Measurements from ENCODE around the gene HNF1B.

HNF1B gene

GRCh38 chr17:37661400-37662014 is 83.4 kb downstream of the HNF1B start:
- H3K9ac ChIP-seq (ENCODE audit: insufficient read length), result no peak overlapping the region
- DNase-seq (ENCODE audit: low read depth, low spot score), result no peak
- no peaks in the 10 kb centered on the region for H3K36me3 ChIP-seq (ENCODE audit: insufficient read depth, low read length)
- H3K4me3 ChIP-seq, result no peak overlapping the region
- no peaks in the 10 kb centered on the region for H3K9me3 ChIP-seq (ENCODE audit: low read depth, low read length)
- TF ChIP-seq POLR2AphosphoS5 (IDR thresholded peaks at IDR 0.05; ENCODE audit: borderline replicate concordance, low read depth, low read length), result no peak
- no peak for TF ChIP-seq FOXP2 (optimal IDR thresholded peaks at IDR 0.05; ENCODE audit: control extremely low read depth, extremely low read length, insufficient read depth)
- no peak for TF ChIP-seq EZH2 (IDR thresholded peaks at IDR 0.05)
- H3K27ac ChIP-seq, result no peak overlapping the region

- DNase-seq (ENCODE audit: low read depth, low spot score), result no peak
- Histone ChIP-seq H3K9ac (ENCODE audit: insufficient read length) (no peak overlapping the region), H3K27ac (no peak overlapping the region), H3K4me3 (no peak overlapping the region), H3K36me3 (ENCODE audit: insufficient read depth, low read length) (no peaks in the 10 kb centered on the region), H3K9me3 (ENCODE audit: low read depth, low read length) (no peaks in the 10 kb centered on the region)
- TF ChIP-seq FOXP2 (optimal IDR thresholded peaks at IDR 0.05; ENCODE audit: control extremely low read depth, extremely low read length, insufficient read depth), result no peak
- no peak for TF ChIP-seq POLR2AphosphoS5 (IDR thresholded peaks at IDR 0.05; ENCODE audit: borderline replicate concordance, low read depth, low read length)
- TF ChIP-seq EZH2 (IDR thresholded peaks at IDR 0.05), result no peak
These were observed 84.9 kb downstream of the HNF1B start for GRCh38 chr17:37659925-37660324.

- no peak overlapping the region for H3K9ac ChIP-seq (ENCODE audit: insufficient read length)
- no peak for DNase-seq (ENCODE audit: low read depth, low spot score)
- no peaks in the 10 kb centered on the region for H3K9me3 ChIP-seq (ENCODE audit: low read depth, low read length)
- no peaks in the 10 kb centered on the region for H3K36me3 ChIP-seq (ENCODE audit: insufficient read depth, low read length)
- TF ChIP-seq FOXP2 (optimal IDR thresholded peaks at IDR 0.05; ENCODE audit: control extremely low read depth, extremely low read length, insufficient read depth) (no peak), POLR2AphosphoS5 (IDR thresholded peaks at IDR 0.05; ENCODE audit: borderline replicate concordance, low read depth, low read length) (no peak), EZH2 (IDR thresholded peaks at IDR 0.05) (no peak)
- H3K4me3 ChIP-seq, result no peak overlapping the region
- no peak overlapping the region for H3K27ac ChIP-seq
These were observed 87.7 kb downstream of the HNF1B start for GRCh38 chr17:37657202-37657601.

GRCh38 chr17:37651849-37652248 is 93.0 kb downstream of the HNF1B start:
- no peak for DNase-seq (ENCODE audit: low read depth, low spot score)
- TF ChIP-seq POLR2AphosphoS5 (IDR thresholded peaks at IDR 0.05; ENCODE audit: borderline replicate concordance, low read depth, low read length) (no peak), FOXP2 (optimal IDR thresholded peaks at IDR 0.05; ENCODE audit: control extremely low read depth, extremely low read length, insufficient read depth) (no peak), EZH2 (IDR thresholded peaks at IDR 0.05) (no peak)
- Histone ChIP-seq H3K9me3 (ENCODE audit: low read depth, low read length) (no peaks in the 10 kb centered on the region), H3K27ac (no peak overlapping the region), H3K36me3 (ENCODE audit: insufficient read depth, low read length) (no peaks in the 10 kb centered on the region), H3K9ac (ENCODE audit: insufficient read length) (no peak overlapping the region), H3K4me3 (no peak overlapping the region)

- no peaks in the 10 kb centered on the region for H3K9me3 ChIP-seq (ENCODE audit: low read depth, low read length)
- no peak for DNase-seq (ENCODE audit: low read depth, low spot score)
- H3K9ac ChIP-seq (ENCODE audit: insufficient read length), result no peak overlapping the region
- TF ChIP-seq POLR2AphosphoS5 (IDR thresholded peaks at IDR 0.05; ENCODE audit: borderline replicate concordance, low read depth, low read length), result no peak
- no peaks in the 10 kb centered on the region for H3K36me3 ChIP-seq (ENCODE audit: insufficient read depth, low read length)
- H3K27ac ChIP-seq, result no peak overlapping the region
- H3K4me3 ChIP-seq, result no peak overlapping the region
These were observed 94.3 kb downstream of the HNF1B start for GRCh38 chr17:37650419-37651003.

GRCh38 chr17:37648555-37648954 is 96.3 kb downstream of the HNF1B start:
- no peak for TF ChIP-seq FOXP2 (optimal IDR thresholded peaks at IDR 0.05; ENCODE audit: control extremely low read depth, extremely low read length, insufficient read depth)
- Histone ChIP-seq H3K9me3 (ENCODE audit: low read depth, low read length) (no peaks in the 10 kb centered on the region), H3K9ac (ENCODE audit: insufficient read length) (no peak overlapping the region), H3K27ac (no peak overlapping the region), H3K4me3 (no peak overlapping the region), H3K36me3 (ENCODE audit: insufficient read depth, low read length) (no peaks in the 10 kb centered on the region)
- no peak for DNase-seq (ENCODE audit: low read depth, low spot score)

- DNase-seq (ENCODE audit: low read depth, low spot score), result no peak
- no peak for TF ChIP-seq EZH2 (IDR thresholded peaks at IDR 0.05)
- no peak for TF ChIP-seq POLR2AphosphoS5 (IDR thresholded peaks at IDR 0.05; ENCODE audit: borderline replicate concordance, low read depth, low read length)
- TF ChIP-seq FOXP2 (optimal IDR thresholded peaks at IDR 0.05; ENCODE audit: control extremely low read depth, extremely low read length, insufficient read depth), result no peak
- Histone ChIP-seq H3K4me3 (no peak overlapping the region), H3K9me3 (ENCODE audit: low read depth, low read length) (no peaks in the 10 kb centered on the region), H3K27ac (no peak overlapping the region), H3K9ac (ENCODE audit: insufficient read length) (no peak overlapping the region), H3K36me3 (ENCODE audit: insufficient read depth, low read length) (no peaks in the 10 kb centered on the region)
These were observed 97.0 kb downstream of the HNF1B start for GRCh38 chr17:37647856-37648255.

GRCh38 chr17:37643869-37644268 is 101.0 kb downstream of the HNF1B start:
- Histone ChIP-seq H3K36me3 (ENCODE audit: insufficient read depth, low read length) (peaks cover 24% of the 10 kb centered on the region), H3K27ac (no peak overlapping the region), H3K9ac (ENCODE audit: insufficient read length) (peak overlapping the region; percentile 95), H3K4me3 (peak overlapping the region; percentile 93), H3K9me3 (ENCODE audit: low read depth, low read length) (no peaks in the 10 kb centered on the region)
- TF ChIP-seq POLR2AphosphoS5 (IDR thresholded peaks at IDR 0.05; ENCODE audit: borderline replicate concordance, low read depth, low read length) (no peak), FOXP2 (optimal IDR thresholded peaks at IDR 0.05; ENCODE audit: control extremely low read depth, extremely low read length, insufficient read depth) (no peak), EZH2 (IDR thresholded peaks at IDR 0.05) (no peak)
- no peak for DNase-seq (ENCODE audit: low read depth, low spot score)
